ENCODE results near the gene PRPF38B.

Gene PRPF38B

DNA sequence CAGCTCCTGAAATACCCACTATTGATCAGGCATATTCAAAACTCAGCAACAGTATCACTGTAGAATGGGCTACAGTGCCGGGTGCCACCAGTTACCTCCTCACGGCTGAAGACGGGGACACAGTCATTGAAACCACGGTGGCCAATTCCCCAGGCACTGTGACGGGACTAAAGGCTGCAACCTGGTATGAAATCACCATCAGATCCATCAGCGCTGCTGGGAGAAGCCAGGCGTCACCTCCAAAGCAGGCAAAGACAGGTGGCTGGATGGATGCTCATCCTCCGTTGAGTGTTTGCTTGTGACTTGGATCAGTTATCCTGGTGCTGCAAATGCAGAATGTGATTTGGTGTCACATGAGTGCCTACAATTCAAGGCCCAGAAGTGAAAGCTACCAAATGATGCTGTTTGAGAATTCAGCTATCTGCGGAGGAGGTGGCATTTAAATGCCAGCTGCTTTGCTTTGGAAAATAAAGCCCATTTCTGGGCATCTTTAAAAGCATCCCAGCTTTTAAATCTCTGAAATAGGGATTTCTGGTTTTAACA, 25.7 kb downstream of the PRPF38B start:
- no peak for DNase-seq (ENCODE audit: low read depth in 2 of 2)

DNA sequence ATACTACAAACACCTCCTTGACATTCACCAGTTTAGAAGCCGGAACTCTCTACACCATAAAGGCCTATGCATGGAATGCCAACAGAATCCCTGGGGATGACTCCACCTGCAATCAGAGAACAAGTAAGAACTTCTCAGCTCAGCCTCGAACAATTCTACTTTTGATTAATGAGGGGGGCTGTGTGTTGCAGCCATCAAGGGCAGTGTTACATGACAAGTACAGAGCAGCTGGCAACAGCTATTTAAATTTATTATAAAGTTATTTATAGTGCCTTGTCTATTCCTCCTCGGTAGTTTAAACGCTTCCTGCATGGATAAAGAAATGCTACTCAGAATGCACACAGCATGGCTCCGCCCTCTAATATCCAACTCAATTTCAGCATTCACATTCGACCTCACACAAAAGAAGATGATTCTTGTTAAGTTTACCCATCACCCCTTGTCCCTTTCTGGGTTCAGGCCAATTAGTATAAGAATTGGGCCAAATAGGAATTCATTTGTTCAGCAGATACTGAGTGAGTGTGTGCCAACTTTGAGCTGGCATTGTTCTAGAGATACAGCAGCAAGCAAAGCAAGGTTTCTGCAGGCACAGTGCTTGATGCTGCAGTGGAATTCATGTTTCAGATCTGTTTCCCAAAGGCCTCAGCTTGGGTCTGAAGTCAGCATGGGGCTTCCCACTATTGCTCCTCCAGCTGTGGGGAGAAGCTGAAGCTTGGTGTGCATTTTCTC, 27.0 kb downstream of the PRPF38B start:
- no peak for DNase-seq (ENCODE audit: low read depth in 2 of 2)

DNA sequence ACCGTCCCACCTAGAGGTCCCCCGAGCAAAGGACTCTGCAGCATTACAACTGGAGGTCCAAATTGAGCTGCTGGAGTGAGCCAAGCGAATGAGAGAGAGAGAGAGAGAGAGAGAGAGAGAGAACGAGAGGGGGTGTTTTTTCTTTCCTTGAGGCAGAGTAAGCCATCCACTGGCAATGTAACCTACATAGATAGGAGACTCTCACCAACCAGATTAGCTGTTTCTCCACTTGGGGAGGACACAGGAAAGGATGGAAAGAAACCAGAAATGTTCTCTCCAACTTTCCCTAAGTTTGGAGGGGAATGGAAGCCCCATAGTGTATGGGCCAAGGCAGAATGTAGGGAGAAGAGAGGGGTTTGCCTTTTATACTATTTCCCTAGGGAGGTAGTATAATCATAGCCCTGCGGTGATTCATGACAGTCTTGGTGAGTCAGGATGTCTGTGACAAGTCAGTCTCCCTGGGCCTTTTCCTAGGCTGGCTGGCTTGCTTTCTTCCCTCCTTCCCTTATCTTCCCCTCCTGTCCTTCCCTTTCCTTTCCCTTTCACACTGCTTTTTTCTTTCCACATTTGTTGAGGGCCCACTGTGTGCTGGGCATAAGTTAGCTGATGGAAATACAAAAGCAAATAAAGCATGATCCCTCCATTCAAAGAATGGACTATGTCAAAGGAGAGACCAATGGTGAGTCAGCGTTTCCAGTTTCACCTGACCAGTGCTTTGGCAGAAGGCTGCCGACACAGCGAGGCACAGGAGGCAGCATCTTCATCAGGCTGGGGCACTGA, 27.7 kb downstream of the PRPF38B start:
- no peak for DNase-seq (ENCODE audit: low read depth in 2 of 2)

DNA sequence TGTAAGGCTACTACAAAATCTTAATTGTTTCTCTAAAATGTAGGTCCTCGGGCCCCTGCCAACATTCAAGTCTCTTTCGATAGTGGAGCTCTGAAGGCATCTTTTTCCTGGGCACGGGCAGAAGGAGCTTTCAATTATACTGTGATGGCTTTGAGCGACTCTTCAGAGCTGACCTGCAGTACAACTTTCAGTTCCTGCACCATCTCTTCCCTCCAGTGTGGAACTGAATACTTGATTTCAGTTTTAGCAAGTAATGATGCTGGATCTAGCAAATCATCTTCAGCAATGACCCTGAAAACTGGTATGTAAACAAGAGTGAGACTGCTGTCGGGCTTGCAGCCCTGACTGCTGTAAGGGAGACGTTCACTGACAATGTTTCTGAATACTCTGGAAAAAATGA, 30.2 kb downstream of the PRPF38B start:
- DNase-seq (ENCODE audit: low read depth in 2 of 2) = no peak

DNA sequence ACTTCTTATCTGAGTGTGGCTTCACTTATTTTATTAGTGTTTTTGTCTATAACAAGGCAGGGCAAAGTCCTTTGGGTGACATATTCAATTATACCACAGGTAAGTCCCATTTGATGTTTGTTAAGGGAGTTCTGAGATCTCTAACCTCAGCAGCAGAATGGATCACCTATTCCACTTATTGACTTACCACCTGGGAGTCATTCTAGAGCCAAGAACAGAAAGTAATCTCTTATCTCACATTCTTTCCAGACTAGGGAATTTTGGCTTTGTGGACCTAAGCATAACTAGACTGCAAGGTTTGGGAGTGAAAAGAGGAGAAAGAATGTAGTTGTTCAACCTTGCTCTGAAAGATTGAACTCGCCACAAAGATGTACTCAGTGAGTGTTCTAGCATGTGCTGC, 33.8 kb downstream of the PRPF38B start:
- no peak for DNase-seq (ENCODE audit: low read depth in 2 of 2)

DNA sequence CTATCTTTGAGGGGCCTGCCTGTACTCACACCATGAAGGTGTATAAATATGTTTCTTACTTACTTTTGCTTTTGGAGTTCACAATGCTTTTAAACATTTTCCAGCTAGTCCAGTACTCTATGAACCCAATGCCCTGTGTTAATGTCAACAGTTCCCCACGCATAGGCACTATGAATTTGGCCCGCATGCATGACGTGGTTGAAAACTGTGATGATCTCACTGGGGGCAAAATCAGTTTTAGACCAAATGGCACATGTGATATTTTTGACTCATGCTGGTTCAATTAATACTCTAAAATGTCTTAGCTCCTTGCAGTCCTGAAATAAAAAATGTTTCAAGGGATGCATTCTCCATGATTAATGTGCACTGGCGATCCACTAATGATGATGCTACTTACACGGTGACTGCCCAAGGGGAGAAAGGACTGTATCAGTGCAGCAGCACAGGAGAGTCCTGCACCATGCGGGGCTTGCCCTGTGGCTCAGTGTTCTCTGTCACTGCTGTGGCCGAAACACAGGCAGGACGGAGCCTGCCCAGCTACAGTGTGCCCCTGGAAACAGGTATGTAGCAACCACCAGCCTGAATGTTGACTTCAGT, 36.3 kb downstream of the PRPF38B start:
- DNase-seq (ENCODE audit: low read depth in 2 of 2) = no peak

DNA sequence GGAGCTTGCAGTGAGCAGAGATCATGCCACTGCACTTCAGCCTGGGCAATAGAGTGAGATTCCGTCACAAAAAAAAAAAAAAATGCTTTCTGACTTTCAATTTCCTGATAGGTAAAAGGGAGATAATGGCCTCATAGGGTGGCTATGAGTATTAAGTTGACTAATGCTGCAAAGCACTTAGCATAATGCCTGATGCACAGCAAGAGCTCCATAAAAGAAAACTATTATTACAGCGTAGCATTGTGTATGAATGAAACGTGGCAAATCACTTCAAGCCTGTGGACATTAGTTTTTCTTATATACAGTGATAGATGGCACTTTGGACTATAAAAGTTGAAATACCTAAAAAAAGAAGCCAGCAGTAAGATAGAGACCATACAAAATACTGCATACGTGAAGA, 37.4 kb downstream of the PRPF38B start:
- DNase-seq (ENCODE audit: low read depth in 2 of 2) = no peak

DNA sequence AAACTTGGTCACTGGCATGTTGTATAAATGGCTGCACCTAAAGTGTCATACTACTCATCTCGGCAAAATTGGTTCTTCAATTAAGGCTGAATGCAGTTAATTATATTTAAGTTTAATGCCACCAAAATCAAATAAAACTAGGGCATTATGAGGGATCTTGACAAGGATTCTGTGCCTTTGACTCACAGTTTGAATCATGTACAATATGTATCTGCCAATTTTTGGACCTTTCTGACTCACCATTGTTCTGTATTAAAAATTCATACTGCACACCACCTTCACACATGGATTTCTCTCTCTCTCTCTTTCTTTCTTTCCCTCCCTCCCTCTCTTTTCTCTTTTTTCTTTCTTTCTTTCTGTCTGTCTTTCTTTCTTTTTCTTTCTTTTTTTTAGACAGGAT, 40.3 kb downstream of the PRPF38B start:
- no peak for DNase-seq (ENCODE audit: low read depth in 2 of 2)

DNA sequence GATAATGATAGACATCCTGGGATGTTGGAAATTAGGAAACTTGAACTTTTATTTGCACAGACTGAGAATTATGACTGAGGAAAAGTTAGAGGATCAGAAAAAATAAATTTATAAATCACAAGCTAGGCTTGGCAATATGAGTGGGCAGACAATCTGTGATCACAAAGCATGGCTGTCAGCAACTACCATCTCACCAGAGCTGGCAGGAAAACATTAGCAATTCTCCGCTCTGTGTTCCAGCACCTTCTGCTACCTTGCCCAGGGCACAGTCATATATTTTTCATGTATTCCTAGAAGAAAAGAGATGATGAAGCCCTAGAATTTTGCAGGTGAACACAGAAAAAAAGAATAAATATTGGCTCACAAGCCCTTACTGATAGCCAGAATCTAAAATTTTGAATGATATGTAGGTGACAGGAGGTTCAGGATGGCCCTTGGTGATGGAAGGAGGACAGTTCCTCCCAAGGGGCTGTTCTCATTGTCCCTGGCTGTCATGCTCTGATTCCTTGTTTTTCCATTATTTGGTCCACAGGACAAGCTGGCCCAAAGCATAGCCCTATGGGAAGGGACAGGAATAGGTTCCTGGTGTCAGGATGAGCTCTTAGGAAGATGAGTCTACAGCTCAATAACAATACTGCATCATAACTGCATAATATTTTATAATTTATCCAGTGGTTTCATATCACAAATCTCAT, 42.2 kb downstream of the PRPF38B start:
- DNase-seq (ENCODE audit: low read depth in 2 of 2) = no peak

DNA sequence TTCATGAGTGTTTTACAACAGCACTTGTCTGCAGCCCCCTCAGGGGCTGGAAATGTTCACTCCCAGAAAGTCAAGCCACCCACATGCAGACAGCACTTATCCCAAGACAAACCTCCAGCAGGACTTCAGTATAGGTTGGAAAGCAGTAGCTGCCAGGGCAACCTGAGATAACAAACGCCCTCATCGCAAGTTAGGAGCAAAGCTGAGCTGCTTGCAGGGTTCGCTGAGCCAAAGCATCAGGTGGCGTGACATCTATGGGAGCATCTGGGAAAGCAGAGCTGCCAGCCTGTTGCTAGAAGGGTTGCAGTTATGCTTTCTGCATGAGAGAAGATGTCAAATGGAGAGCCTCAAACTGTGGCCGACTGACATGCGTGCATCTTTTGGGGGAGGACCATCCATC, 50.1 kb downstream of the PRPF38B start:
- no peak for DNase-seq (ENCODE audit: low read depth in 2 of 2)

DNA sequence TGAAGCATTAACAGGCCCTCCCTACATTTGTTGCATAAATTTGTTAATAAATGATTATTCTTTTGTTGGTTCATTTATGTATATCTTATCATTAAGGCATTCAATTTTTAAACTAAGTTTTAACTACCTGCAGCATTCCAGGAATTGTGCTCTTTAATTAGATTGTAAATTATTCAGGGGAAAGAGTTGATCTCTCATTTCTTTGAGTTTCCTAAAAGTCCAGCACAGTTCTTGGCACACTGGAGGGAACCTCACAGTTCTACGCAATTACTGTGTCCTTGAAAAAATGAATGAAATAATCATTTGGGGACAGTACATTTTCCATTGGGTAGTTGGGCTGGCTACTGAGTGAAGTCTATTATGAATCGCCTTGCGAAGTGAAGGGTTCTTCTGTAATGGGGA, 53.9 kb downstream of the PRPF38B start:
- DNase-seq (ENCODE audit: low read depth in 2 of 2) = no peak

DNA sequence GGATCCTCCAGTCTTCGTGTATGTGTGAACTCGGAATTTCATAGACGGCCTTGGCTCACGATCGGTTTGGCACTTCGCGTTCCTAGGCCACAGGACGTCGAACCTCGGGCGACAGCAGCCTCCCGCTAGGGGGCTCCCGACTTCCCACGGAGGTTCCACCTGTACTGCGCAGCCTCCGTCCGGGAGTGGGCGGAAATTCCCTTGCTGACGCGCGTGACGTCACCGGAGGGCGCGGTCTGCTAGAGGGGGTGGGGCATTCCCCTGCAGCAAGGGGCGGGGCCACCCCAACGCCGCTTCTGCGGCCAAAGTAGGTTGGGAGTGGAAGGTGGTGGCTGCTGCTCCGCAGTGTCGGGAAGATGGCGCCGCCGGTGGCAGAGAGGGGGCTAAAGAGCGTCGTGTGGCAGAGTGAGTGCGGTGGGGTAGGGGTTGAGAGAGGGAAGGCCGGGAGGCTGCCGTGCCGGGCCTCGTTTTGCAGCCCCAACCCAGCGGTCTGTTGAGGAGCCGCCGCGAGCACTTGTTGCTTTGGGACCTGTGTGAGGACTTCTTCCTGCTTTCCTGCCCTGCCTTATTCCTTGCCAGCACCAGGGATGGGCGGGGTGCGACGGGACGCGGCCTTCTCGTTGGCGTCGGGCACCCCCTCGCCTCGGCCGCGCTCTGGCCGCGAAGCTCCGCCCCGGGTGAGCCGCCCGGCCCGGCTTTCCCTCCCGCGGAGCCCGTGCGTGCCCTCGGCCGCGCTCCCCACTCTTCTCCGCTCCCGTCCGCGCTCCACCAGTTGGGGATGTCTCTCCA, 54.5 kb downstream of the PRPF38B start, which contains the start of gene STXBP3:
Gene STXBP3, plus strand, starts transcription at position 293 of the 789 bp plus-strand sequence. Its CDS starts 64 bp downstream, at position 357.
- peak; percentile 100 for DNase-seq (ENCODE audit: low read depth in 2 of 2)

DNA sequence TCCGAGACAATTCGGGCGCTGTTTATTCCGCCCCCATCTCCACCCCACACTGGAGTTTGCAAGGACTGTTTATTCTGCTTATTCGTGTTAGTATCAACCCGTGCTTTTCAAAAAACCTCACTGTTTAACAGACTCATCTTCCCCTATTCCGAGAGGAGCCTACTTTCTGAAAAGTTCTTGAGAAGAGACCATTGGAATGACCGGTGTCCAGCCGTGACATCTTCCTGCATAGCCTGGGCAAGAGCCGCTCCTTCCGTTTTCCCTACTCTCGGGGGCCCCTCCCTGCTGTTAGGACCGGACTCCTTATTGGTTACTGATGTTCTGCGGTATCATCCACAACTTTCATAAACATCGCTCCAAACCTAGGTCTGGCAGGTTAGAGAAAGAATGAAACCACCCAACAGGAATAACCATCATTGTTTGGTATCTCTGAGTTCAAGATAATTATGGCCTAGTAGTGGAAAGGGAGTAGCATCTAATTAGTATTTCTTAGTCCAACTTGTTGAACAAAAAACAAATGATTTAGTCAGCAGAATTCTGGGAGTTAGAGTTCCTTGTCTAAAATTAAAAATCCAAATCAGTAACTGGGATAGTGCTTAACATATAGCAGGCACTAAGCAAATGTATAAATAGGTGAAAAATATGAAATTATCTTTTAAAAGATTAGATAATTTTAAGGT, 55.2 kb downstream of the PRPF38B start:
- no peak for DNase-seq (ENCODE audit: low read depth in 2 of 2)

DNA sequence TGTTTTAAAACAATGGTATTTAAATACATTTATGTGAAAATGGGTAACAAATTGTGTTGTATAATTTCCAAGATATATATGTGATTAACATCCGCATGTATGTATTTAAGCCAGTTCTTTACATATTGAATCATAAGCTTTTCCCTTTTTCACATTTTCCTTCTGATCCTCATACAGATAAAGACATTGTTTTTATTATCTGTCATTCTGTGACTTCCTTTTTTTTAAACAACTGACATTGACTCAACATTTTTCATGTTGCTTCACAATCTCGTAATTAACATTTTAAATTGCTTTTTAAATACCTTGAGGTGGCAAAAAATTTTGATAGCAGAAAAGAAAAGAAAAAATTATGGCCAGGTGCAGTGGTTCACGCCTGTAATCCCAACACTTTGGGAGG, 55.8 kb downstream of the PRPF38B start:
- DNase-seq (ENCODE audit: low read depth in 2 of 2) = no peak

DNA sequence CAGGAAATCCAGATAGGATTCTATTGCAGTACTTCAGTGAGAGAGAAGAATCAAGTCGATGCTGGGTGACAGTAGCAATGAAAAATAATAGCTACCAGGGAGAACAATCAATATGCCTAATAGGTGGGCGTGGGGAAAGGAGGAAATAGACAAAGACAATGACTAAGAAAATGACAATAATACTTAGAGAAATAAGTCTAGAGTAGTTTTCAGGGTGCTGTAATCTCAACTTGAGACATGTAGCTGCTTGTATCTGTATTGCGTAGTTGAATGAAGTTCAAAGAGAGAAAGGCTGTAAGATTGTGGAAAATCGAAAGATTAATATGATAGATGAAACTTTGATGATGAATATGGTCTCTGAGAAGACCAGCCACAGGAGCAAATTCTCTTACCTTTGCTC, 57.0 kb downstream of the PRPF38B start:
- DNase-seq (ENCODE audit: low read depth in 2 of 2) = no peak

DNA sequence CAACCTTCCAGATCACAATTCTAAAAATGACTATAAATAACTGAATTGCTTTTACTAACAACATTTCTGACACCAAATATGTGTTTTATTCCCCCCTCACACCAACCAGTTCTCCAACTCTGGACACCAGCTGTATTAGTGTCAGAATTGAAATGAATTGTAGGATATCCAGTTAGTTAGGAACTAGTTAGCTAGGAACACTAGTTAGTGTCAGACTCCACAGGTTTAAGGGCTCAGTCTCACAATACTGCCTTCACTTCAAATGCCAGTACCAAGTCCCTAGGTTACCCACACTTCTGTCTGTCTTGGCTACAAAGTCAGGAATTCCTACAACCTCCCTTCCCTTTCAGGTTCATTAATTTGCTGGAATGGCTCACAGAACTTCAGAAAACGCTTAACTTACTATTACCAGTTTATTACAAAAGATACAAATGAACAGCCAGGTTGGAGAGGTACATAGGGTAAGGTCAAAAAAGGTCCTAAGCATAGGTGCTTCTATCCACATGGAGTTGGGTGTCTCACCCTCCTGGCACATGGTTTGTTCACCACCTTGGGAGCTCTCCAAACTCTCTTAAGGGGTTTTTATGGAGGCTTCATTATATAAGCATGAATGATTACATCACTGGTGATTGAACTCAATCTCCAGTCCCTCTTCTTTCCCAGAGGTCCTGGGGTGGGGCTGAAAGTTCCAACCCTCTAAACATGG, 58.5 kb downstream of the PRPF38B start:
- no peak for DNase-seq (ENCODE audit: low read depth in 2 of 2)

All from stimulated activated CD4-positive, alpha-beta T cell treated with anti-CD3 and anti-CD28 coated beads, Interleukin-1b, Interleukin-23, amount 100 ng/mL, for 1 hour (primary cell).